Adrenal gland (tissue), 12 donors: ENCODE results near the gene NECTIN4. TPM values are rescaled to one million over a fixed set of nuclear protein-coding genes. Genes with fewer than 3 reads are reported as not detected.
A peak's percentile ranks its signal among the peaks of the same experiment; 100 is the strongest.

Experiments used
- DNase-seq, 7 donors: peaks; one replicate each; pipeline ENCODE4 v3.0.0-alpha.2; 2019 to 2020
- H3K27ac ChIP-seq, 5 donors: fragments of 200-600 bp; sonication (generic) in 4 of 5; 1 replicate in 3 of 5; 2 replicates in 2 of 5; pipeline versions ENCODE4 v1.5.1 to v1.8.0; 2016 to 2020; ENCODE audit warnings: mild to moderate bottlenecking in 1 of 5
- H3K27me3 ChIP-seq: fragments of 200-600 bp; 2 replicates; pipeline ENCODE4 v1.8.0; 2021
- H3K36me3 ChIP-seq, 2 donors: fragments of 200-600 bp; replicated peaks in 1 of 2; 1 replicate in 1 of 2; 2 replicates in 1 of 2; pipeline versions ENCODE4 v1.5.1 to v1.8.0; 2018 to 2022
- H3K4me1 ChIP-seq, 2 donors: fragments of 200-600 bp; replicated peaks in 1 of 2; 1 replicate in 1 of 2; 2 replicates in 1 of 2; pipeline versions ENCODE4 v1.5.1 to v1.8.0; 2018 to 2021
- H3K4me3 ChIP-seq, 4 donors: fragments of 200-600 bp; sonication (generic) in 3 of 4; one replicate each; pipeline ENCODE4 v1.5.1; 2016 to 2018
- H3K9me3 ChIP-seq, 3 donors: fragments of 200-600 bp; sonication (generic) in 1 of 3; replicated peaks in 1 of 3; 1 replicate in 2 of 3; 2 replicates in 1 of 3; pipeline versions ENCODE4 v1.5.1 to v1.8.0; 2016 to 2021
- CTCF ChIP-seq, 6 experiments: fragments of 450-650 bp in 4 of 6; fragments of 200-600 bp in 2 of 6; sonication (generic) in 1 of 6; IDR thresholded peaks; 1 replicate in 5 of 6; 2 replicates in 1 of 6; pipeline versions ENCODE4 v1.5.1 to v1.8.0; 2016 to 2021; ENCODE audit warnings: antibody characterized with exemption in 6 of 6, mild to moderate bottlenecking in 2 of 6, moderate library complexity in 1 of 6
- POLR2A ChIP-seq, 2 donors: fragments of 450-650 bp; IDR thresholded peaks; one replicate each; pipeline ENCODE4 v1.6.1; 2017; ENCODE audit warnings: antibody characterized with exemption in 2 of 2, mild to moderate bottlenecking in 2 of 2, moderate library complexity in 1 of 2
- WGBS, 4 donors: extraction: QIAGEN DNeasy Blood & Tissue Kit in 2 of 4; methylation state at CpG; one replicate each; pipeline versions ENCODE4 v1.1.5 to v1.1.7; 2013 to 2017; 5-methylcytosine and 5-hydroxymethylcytosine counted together
- intact Hi-C, 2 donors: fragments of 100-400 bp; cut with DNase I; formaldehyde crosslinking; loops; one replicate each; pipeline versions ENCODE4 v1.14.1 to v1.15.0; 2022 to 2023
- polyA plus RNA-seq, 3 donors: library from polyadenylated mRNA; stranded (reverse); fragments of 200-250 nt in 2 of 3; fragments of 350-450 nt in 1 of 3; fragmentation: Illumina TruSeq in 1 of 3; extraction: RNeasy Lipid Tissue Mini Kit (QIAGEN cat#74804) in 1 of 3; gene quantifications; one replicate each; pipeline ENCODE4 v1.2.3, GENCODE V29; 2013 to 2014
- total RNA-seq, 9 donors: library from RNA; depleted of rRNA in 4 of 9; stranded (reverse); fragments of >200 nt in 4 of 9; fragments of 120-200 nt in 1 of 9; fragmentation: NEBNext Ultra II Directional in 1 of 9; extraction: Animal tissue kit (Norgen Biotek cat#: 25700) in 1 of 9; gene quantifications; one replicate each; pipeline versions ENCODE4 v1.1.0 to v1.2.4, GENCODE V29; 2013 to 2023
- donor health status: healthy with polysubstance abuse.
- donor health status: Bipolar disorder and iron deficiency.
- donor health status: DM: yes; HTN: yes; CAD: no.
- donor health status: DM: no; HTN: no; CAD: no.
- donor health status: DM: no; HTN: no; CAD: no.
- donor health status: DM: yes; HTN: yes; CAD: no.

Gene NECTIN4
- total and polyA plus RNA-seq, 12 donors = 0.06 to 0.10 TPM; not detected in 10

- Histone ChIP-seq H3K4me3 (no peak overlapping the region), H3K4me1 (no peaks in the 10 kb centered on the region), H3K27me3 (no peaks in the 10 kb centered on the region), H3K36me3 (no peaks in the 10 kb centered on the region), H3K9me3 (no peaks in the 10 kb centered on the region), H3K27ac (no peak overlapping the region)
- no peak for TF ChIP-seq POLR2A (IDR thresholded peaks at IDR 0.05)
- TF ChIP-seq CTCF (IDR thresholded peaks at IDR 0.05) = peak; percentile 9 to 72 (median 52)
- DNase-seq = peak in 5 of 7 donors; percentile 50 to 81 (median 65)
- 66 to 83% (median 72%) methylated on average over 6 to 9 of the region's 9 CpGs for WGBS, 4 donors
- intact Hi-C loops = no loop called here
Measured at GRCh38 chr1:161071886-161072371, 17.4 kb downstream of the NECTIN4 start.

GRCh38 chr1:161070761-161071160, 18.6 kb downstream of the NECTIN4 start:
- Histone ChIP-seq H3K4me1 (no peaks in the 10 kb centered on the region), H3K27ac (no peak overlapping the region), H3K27me3 (no peaks in the 10 kb centered on the region), H3K4me3 (no peak overlapping the region), H3K36me3 (no peaks in the 10 kb centered on the region), H3K9me3 (no peaks in the 10 kb centered on the region)
- TF ChIP-seq POLR2A (IDR thresholded peaks at IDR 0.05) (no peak), CTCF (IDR thresholded peaks at IDR 0.05) (no peak)
- intact Hi-C loops = no loop called here
- 86 to 91% (median 90%) methylated on average over 4 of the region's 4 CpGs for WGBS, 4 donors
- DNase-seq = no peak

GRCh38 chr1:161069731-161070270, 19.6 kb downstream of the NECTIN4 start, which contains the start of gene ARHGAP30:
ARHGAP30 (minus strand) TSS chr1:161069891; CDS start chr1:161069624, 267 bp downstream.
- Histone ChIP-seq H3K27me3 (peaks cover 6% of the 10 kb centered on the region), H3K36me3 (no peaks in the 10 kb centered on the region), H3K4me3 (peak within 1 kb of the TSS in 1 of 4 donors; percentile 55), H3K9me3 (no peaks in the 10 kb centered on the region), H3K4me1 (no peaks in the 10 kb centered on the region), H3K27ac (peak within 1 kb of the TSS; percentile 13 to 87 (median 56))
- intact Hi-C loops = no loop called here
- TF ChIP-seq CTCF (IDR thresholded peaks at IDR 0.05) = no peak
- peak; percentile 20 to 37 for TF ChIP-seq POLR2A (IDR thresholded peaks at IDR 0.05)
- peak; percentile 39 to 81 (median 64) for DNase-seq
- WGBS, 4 donors = 69 to 78% (median 77%) methylated on average over 3 to 9 of the region's 9 CpGs

- intact Hi-C loops = no loop called here
- H3K27me3 ChIP-seq = peaks cover 6% of the 10 kb centered on the region
- H3K4me3 ChIP-seq = peak overlapping the region in 1 of 4 donors; percentile 55
- WGBS, 4 donors = 68 to 78% (median 73%) methylated on average over 9 of the region's 9 CpGs
- TF ChIP-seq POLR2A (IDR thresholded peaks at IDR 0.05) (no peak), CTCF (IDR thresholded peaks at IDR 0.05) (no peak)
- H3K27ac ChIP-seq = peak overlapping the region; percentile 13 to 87 (median 56)
- H3K9me3 ChIP-seq = no peaks in the 10 kb centered on the region
- H3K36me3 ChIP-seq = no peaks in the 10 kb centered on the region
- no peaks in the 10 kb centered on the region for H3K4me1 ChIP-seq
- no peak for DNase-seq
Measured at GRCh38 chr1:161069241-161069640, 20.1 kb downstream of the NECTIN4 start.
